OCI-LY1 (cell line): ENCODE measurements around the gene CHRNA4.

ENCODE experiments used
- H2AFZ ChIP-seq: fragments of 200-600 bp; sonication (generic), shearing (Covaris generic); 2 replicates; pipeline ENCODE4 v1.6.0; 2014; ENCODE audit warnings: antibody characterized with exemption, mild to moderate bottlenecking, low read length
- H3F3A ChIP-seq: fragments of 200-600 bp; sonication (generic), shearing (Covaris generic); 2 replicates; pipeline ENCODE4 v1.6.0; 2014; ENCODE audit warnings: mild to moderate bottlenecking, antibody characterized with exemption, low read length, moderate library complexity; ENCODE audit not compliant: insufficient read depth
- H3K27ac ChIP-seq: fragments of 200-600 bp; sonication (generic); 2 replicates; pipeline ENCODE4 v1.5.1; 2014; ENCODE audit warnings: low read length, mixed run types, mild to moderate bottlenecking, low read depth; ENCODE audit not compliant: poor library complexity, severe bottlenecking
- H3K27me3 ChIP-seq: fragments of 200-600 bp; sonication (generic); 2 replicates; pipeline ENCODE4 v1.6.0; 2014; ENCODE audit warnings: antibody characterized with exemption, mild to moderate bottlenecking, low read length, moderate library complexity; ENCODE audit not compliant: insufficient read depth
- H3K36me3 ChIP-seq: fragments of 200-600 bp; sonication (generic); 2 replicates; pipeline ENCODE4 v1.6.1; 2014; ENCODE audit warnings: mild to moderate bottlenecking, antibody characterized with exemption, low read length, moderate library complexity, mixed read lengths; ENCODE audit not compliant: insufficient read depth
- H3K4me1 ChIP-seq: fragments of 200-600 bp; sonication (generic); 2 replicates; pipeline ENCODE4 v1.5.1; 2014; ENCODE audit warnings: mild to moderate bottlenecking, low read length, moderate library complexity; ENCODE audit not compliant: insufficient read depth, severe bottlenecking
- H3K4me2 ChIP-seq: fragments of 200-600 bp; sonication (generic), shearing (Covaris generic); 2 replicates; pipeline ENCODE4 v1.6.1; 2014; ENCODE audit warnings: low read length
- H3K4me3 ChIP-seq: fragments of 200-600 bp; sonication (generic); 2 replicates; pipeline ENCODE4 v1.5.1; 2014; ENCODE audit warnings: low read length, low read depth, mild to moderate bottlenecking, mixed read lengths; ENCODE audit not compliant: poor library complexity, severe bottlenecking
- H3K79me2 ChIP-seq: fragments of 200-600 bp; shearing (Covaris generic); 2 replicates; pipeline ENCODE4 v1.6.1; 2016; ENCODE audit warnings: mixed run types, low read length, mixed read lengths; ENCODE audit not compliant: insufficient read depth
- H3K9ac ChIP-seq: fragments of 200-600 bp; sonication (generic), shearing (Covaris generic); 2 replicates; pipeline ENCODE4 v1.6.1; 2014; ENCODE audit warnings: mild to moderate bottlenecking, low read length, mixed read lengths
- H3K9me2 ChIP-seq: fragments of 200-600 bp; sonication (generic), shearing (Covaris generic); 2 replicates; pipeline ENCODE4 v1.6.1; 2014; ENCODE audit warnings: low read depth, mild to moderate bottlenecking, low read length, mixed read lengths
- H3K9me3 ChIP-seq: fragments of 200-600 bp; shearing (Covaris generic); 2 replicates; pipeline ENCODE4 v1.6.1; 2014; ENCODE audit warnings: low read length, mixed read lengths
- H4K20me1 ChIP-seq: fragments of 200-600 bp; sonication (generic), shearing (Covaris generic); 2 replicates; pipeline ENCODE4 v1.6.0; 2016; ENCODE audit warnings: mild to moderate bottlenecking, low read length; ENCODE audit not compliant: insufficient read depth
- EZH2 ChIP-seq: fragments of 200-600 bp; sonication (generic), shearing (Covaris generic); IDR thresholded peaks from 2 replicates; pipeline ENCODE4 v1.8.0; 2017; ENCODE audit warnings: borderline replicate concordance, mixed run types, mild to moderate bottlenecking, antibody characterized with exemption, low read length, moderate library complexity, mixed read lengths
- TF ChIP-seq, protein P1 (sequence below): fragments of 200-600 bp; sonication (generic), shearing (Covaris generic); IDR thresholded peaks from 2 replicates; pipeline ENCODE4 v1.5.1; 2017; ENCODE audit warnings: mild to moderate bottlenecking, antibody characterized with exemption, low read length, moderate library complexity, mixed read lengths

Gene CHRNA4

DNA sequence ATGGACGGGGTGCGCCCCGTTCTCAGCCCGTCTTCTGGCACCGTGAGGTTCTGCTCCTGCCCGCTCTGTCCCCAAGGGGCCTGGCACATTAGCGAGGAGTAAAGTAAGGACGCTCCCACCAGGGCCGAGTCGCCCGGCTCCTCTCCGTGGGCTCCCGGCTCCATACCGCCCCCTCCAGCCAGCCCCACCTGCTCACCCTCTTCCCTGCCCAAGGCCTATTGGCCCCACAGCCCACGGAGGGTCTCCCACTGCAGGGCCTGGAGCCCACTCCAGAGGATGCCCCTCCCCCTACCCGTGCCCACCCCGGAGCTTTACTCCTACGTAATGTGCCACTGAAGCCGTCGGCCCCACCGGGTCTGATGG lies 47.5 kb upstream of the CHRNA4 start:
- no peaks in the 10 kb centered on the region for H3F3A ChIP-seq
- no peaks in the 10 kb centered on the region for H3K4me1 ChIP-seq
- no peaks in the 10 kb centered on the region for H3K27me3 ChIP-seq

DNA sequence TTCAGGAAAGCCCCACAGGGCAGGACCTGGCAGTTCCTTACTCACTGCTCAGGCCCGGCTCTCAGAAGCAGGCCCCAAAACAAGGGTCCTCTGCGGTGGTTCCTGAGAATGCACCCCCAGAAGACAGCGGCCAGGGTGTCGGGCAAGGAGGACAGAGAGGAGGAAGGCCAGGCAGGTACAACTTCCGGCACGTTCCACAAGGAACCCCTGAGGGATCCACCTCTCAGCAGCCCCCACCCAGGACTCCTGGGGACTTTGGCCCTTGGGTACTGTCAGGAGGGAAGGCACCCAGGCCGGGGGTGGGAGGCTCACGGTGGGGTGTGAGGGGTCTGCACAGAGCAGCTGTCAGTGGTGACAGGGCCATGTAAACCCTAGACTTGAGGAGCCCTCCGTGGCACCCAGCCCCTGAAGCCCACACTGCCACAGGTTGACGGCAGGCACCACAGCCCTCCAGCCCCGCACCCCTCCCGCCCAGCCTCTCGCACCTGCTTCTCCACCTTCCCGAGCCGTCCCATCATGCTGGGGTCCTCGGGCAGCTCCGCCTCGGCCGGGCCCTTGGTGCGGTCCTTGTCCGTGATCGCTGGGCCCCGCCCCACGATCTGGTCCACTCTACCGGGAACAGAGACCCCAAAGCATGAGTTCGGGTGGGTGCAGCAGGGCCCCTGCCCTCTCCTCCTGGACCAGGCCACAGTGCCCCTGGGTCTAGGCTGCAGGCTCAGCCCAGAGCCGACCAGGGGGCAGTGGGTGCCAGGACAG lies 47.0 kb upstream of the CHRNA4 start:
- Histone ChIP-seq H3K27me3 (no peaks in the 10 kb centered on the region), H3K9ac (no peak overlapping the region)

More for the DNA sequence above, 47.5 kb upstream of the CHRNA4 start:
- Histone ChIP-seq H3K79me2 (no peaks in the 10 kb centered on the region), H3K27ac (no peak overlapping the region), H4K20me1 (no peaks in the 10 kb centered on the region), H2AFZ (no peak overlapping the region), H3K4me3 (no peak overlapping the region), H3K4me2 (no peak overlapping the region), H3K9me3 (no peaks in the 10 kb centered on the region), H3K36me3 (no peaks in the 10 kb centered on the region), H3K9ac (no peak overlapping the region), H3K9me2 (no peaks in the 10 kb centered on the region)
- TF ChIP-seq EZH2: no peak
- TF ChIP-seq, protein P1, sequence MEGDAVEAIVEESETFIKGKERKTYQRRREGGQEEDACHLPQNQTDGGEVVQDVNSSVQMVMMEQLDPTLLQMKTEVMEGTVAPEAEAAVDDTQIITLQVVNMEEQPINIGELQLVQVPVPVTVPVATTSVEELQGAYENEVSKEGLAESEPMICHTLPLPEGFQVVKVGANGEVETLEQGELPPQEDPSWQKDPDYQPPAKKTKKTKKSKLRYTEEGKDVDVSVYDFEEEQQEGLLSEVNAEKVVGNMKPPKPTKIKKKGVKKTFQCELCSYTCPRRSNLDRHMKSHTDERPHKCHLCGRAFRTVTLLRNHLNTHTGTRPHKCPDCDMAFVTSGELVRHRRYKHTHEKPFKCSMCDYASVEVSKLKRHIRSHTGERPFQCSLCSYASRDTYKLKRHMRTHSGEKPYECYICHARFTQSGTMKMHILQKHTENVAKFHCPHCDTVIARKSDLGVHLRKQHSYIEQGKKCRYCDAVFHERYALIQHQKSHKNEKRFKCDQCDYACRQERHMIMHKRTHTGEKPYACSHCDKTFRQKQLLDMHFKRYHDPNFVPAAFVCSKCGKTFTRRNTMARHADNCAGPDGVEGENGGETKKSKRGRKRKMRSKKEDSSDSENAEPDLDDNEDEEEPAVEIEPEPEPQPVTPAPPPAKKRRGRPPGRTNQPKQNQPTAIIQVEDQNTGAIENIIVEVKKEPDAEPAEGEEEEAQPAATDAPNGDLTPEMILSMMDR: no peak

DNA sequence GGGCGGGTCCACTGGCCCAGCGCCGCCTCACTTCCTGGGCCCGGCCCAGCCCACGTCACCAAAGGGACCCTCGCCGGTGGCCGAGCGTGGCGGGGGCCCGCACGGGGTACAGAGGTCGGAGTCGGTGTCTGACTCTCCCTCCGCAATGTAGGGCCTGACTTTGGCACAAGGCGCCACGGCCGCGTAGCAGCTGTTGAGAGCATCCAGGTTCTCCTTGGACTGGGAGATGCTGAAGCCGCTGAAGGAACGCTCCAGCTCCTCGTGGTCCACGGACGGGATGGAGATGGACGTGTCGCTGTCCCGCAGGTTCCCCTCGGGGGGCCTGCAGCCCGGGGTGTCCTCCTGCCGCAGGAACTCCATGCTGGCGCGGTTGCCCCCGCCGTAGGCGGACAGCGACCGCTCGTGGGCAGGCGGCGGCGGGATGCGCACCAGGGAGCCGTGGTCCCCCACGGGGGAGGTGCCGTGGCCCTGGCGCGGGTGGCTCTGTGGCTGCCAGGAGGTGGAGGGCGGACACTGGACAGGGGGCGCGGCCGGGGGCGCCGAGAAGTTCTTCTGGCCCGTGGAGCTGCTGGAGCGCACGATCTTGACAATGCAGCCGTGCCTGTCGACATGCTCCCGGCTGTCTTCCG lies 45.6 kb upstream of the CHRNA4 start:
- Histone ChIP-seq H3K9me3 (no peaks in the 10 kb centered on the region), H3K27ac (no peak overlapping the region), H3F3A (no peaks in the 10 kb centered on the region), H3K4me3 (no peak overlapping the region), H3K4me2 (no peak overlapping the region), H3K36me3 (no peaks in the 10 kb centered on the region), H3K9me2 (no peaks in the 10 kb centered on the region), H2AFZ (no peak overlapping the region), H4K20me1 (no peaks in the 10 kb centered on the region), H3K9ac (no peak overlapping the region), H3K27me3 (no peaks in the 10 kb centered on the region), H3K79me2 (no peaks in the 10 kb centered on the region), H3K4me1 (no peaks in the 10 kb centered on the region)
- TF ChIP-seq, protein P1: no peak
- TF ChIP-seq EZH2: no peak

More for the DNA sequence above, 47.0 kb upstream of the CHRNA4 start:
- TF ChIP-seq, protein P1: no peak
- no peak for TF ChIP-seq EZH2
- no peaks in the 10 kb centered on the region for H3K9me2 ChIP-seq
- H2AFZ ChIP-seq: no peak overlapping the region
- H3K36me3 ChIP-seq: no peaks in the 10 kb centered on the region
- H3K4me2 ChIP-seq: no peak overlapping the region
- no peaks in the 10 kb centered on the region for H3K4me1 ChIP-seq
- no peaks in the 10 kb centered on the region for H3K79me2 ChIP-seq
- no peaks in the 10 kb centered on the region for H3F3A ChIP-seq
- H3K27ac ChIP-seq: no peak overlapping the region
- no peaks in the 10 kb centered on the region for H3K9me3 ChIP-seq
- H3K4me3 ChIP-seq: no peak overlapping the region
- no peaks in the 10 kb centered on the region for H4K20me1 ChIP-seq
